ENCODE results near the gene FGF3.

Gene FGF3

GRCh38 chr11:69823641-69824265, 4.5 kb upstream of the FGF3 start:
- no peak for DNase-seq (ENCODE audit: low read depth)
- H3K4me3 ChIP-seq (ENCODE audit: low read depth, low read length) = no peak overlapping the region
- TF ChIP-seq CTCF (IDR thresholded peaks at IDR 0.05; ENCODE audit: control insufficient read depth, extremely low read depth, insufficient read depth) = no peak

- TF ChIP-seq CTCF (IDR thresholded peaks at IDR 0.05; ENCODE audit: control insufficient read depth, extremely low read depth, insufficient read depth) = no peak
- DNase-seq (ENCODE audit: low read depth) = no peak
- H3K4me3 ChIP-seq (ENCODE audit: low read depth, low read length) = no peak overlapping the region
These were observed 3.7 kb upstream of the FGF3 start for GRCh38 chr11:69822676-69823494.

GRCh38 chr11:69821511-69822040, 2.4 kb upstream of the FGF3 start:
- H3K4me3 ChIP-seq (ENCODE audit: low read depth, low read length) = no peak overlapping the region
- TF ChIP-seq CTCF (IDR thresholded peaks at IDR 0.05; ENCODE audit: control insufficient read depth, extremely low read depth, insufficient read depth) = no peak
- no peak for DNase-seq (ENCODE audit: low read depth)

GRCh38 chr11:69820441-69820840, 1.2 kb upstream of the FGF3 start:
- H3K4me3 ChIP-seq (ENCODE audit: low read depth, low read length) = no peak overlapping the region
- TF ChIP-seq CTCF (IDR thresholded peaks at IDR 0.05; ENCODE audit: control insufficient read depth, extremely low read depth, insufficient read depth) = no peak
- DNase-seq (ENCODE audit: low read depth) = no peak

GRCh38 chr11:69819541-69820070, 390 bp upstream of the FGF3 start:
- no peak for TF ChIP-seq CTCF (IDR thresholded peaks at IDR 0.05; ENCODE audit: control insufficient read depth, extremely low read depth, insufficient read depth)
- H3K4me3 ChIP-seq (ENCODE audit: low read depth, low read length) = no peak overlapping the region
- DNase-seq (ENCODE audit: low read depth) = no peak

GRCh38 chr11:69818231-69818602, 999 bp downstream of the FGF3 start:
- no peak for DNase-seq (ENCODE audit: low read depth)
- no peak overlapping the region for H3K4me3 ChIP-seq (ENCODE audit: low read depth, low read length)
- TF ChIP-seq CTCF (IDR thresholded peaks at IDR 0.05; ENCODE audit: control insufficient read depth, extremely low read depth, insufficient read depth) = no peak
